ENCODE results near the gene SHMT2. TPM values are rescaled to one million over a fixed set of nuclear protein-coding genes. Genes with fewer than 3 reads are reported as not detected.
A peak's percentile ranks its signal among the peaks of the same experiment; 100 is the strongest.

The SHMT2 gene
- total and polyA plus RNA-seq, 2 of the 13 experiments (the other 11 are each of a cell fraction or from before 2014, with no cell fraction given) = 181 to 393 TPM

GRCh38 chr12:57216014-57216911, 13.2 kb upstream of the SHMT2 start, which contains the start of gene NXPH4 (continued):
- no peak for TF ChIP-seq THRA (CRISPR knock-in tag; IDR thresholded peaks at IDR 0.05; ENCODE audit: borderline replicate concordance)
- TF ChIP-seq MAZ (IDR thresholded peaks at IDR 0.05; ENCODE audit: borderline replicate concordance, low read depth, low read length) = no peak
- peak; percentile 18; the same call in 1 of the 2 replicates for TF ChIP-seq MAZ (CRISPR knock-in tag; IDR thresholded peaks at IDR 0.05; ENCODE audit: low read depth)
- TF ChIP-seq GATAD2A (CRISPR knock-in tag; IDR thresholded peaks at IDR 0.05) = no peak
- peak; percentile 94; the same call in 1 of the 2 replicates for TF ChIP-seq EZH2 (conservative IDR thresholded peaks at IDR 0.05; ENCODE audit: low read depth, low read length)

GRCh38 chr12:57216921-57217879, 12.3 kb upstream of the SHMT2 start:
- Histone ChIP-seq H3K4me1 (ENCODE audit: insufficient read depth, low read length) (peaks cover 41% of the 10 kb centered on the region), H3K9me3 (ENCODE audit: low read length) (no peaks in the 10 kb centered on the region), H3K27me3 (ENCODE audit: control insufficient read depth in 1 of 2, insufficient read depth in 2 of 2, low read length in 2 of 2) (peaks cover 19 to 70% of the 10 kb centered on the region in 2 experiments), H2AFZ (ENCODE audit: low read length) (no peak overlapping the region), H3K79me2 (ENCODE audit: insufficient read depth, low read length) (no peaks in the 10 kb centered on the region), H3K9ac (ENCODE audit: insufficient read depth, low read depth, low read length) (no peak overlapping the region), H3K36me3 (replicated peaks in 1 of 2; ENCODE audit: control insufficient read depth in 1 of 2, insufficient read depth in 2 of 2, low read length in 2 of 2) (peaks cover 2 to 4% of the 10 kb centered on the region in 2 experiments; a peak in 2 of 5 replicates), H3K4me3 (replicated peaks in 1 of 3; ENCODE audit: insufficient read depth in 1 of 3, low read depth in 2 of 3, low read length in 3 of 3) (peak overlapping the region in 2 of 3 experiments; percentile 46 to 61; a peak in 4 of 6 replicates), H3K27ac (ENCODE audit: extremely low read length, insufficient read depth, low read length) (no peak overlapping the region), H3K4me2 (ENCODE audit: low read depth, low read length) (peak overlapping the region; percentile 66), H4K20me1 (ENCODE audit: insufficient read depth, low read length) (peaks cover 9% of the 10 kb centered on the region; the same call in 1 of the 2 replicates)
- intact Hi-C loops (cut with micrococcal nuclease; ENCODE audit: unreplicated experiment) = no loop called here
- DNase-seq (ENCODE audit: low spot score) = no peak
- ChIA-PET CTCF (ENCODE audit: low intra/inter-chr PET ratio, low total read pairs) (interaction anchor here (3.2 to 9.8 kb wide), 2 partner anchors 8 to 23 kb away, joined by 8 to 308 read pairs; a partner anchor contains a TSS), POLR2A (interaction anchor here (1.6 kb wide), 1 partner anchor 13 kb away, joined by 10 read pairs; the partner anchor contains the start of gene SHMT2)
- WGBS (ENCODE audit: low lambda C conversion rate) = 11% methylated on average over 20 of the region's 63 CpGs
- FAIRE-seq = no peak
- ATAC-seq = no peak; the same call in 2 of the 3 replicates
- no TSS peak for BruUV-seq (replicated peaks)
- in situ Hi-C loops (cut with HindIII; ENCODE audit: extremely low pct_ligation_motif_present, low pct_unique_long_range_greater_than_20kb) = no loop called here
- TF ChIP-seq MTA3 (CRISPR knock-in tag; IDR thresholded peaks at IDR 0.05) (no peak), NFE2L2 (IDR thresholded peaks at IDR 0.05; ENCODE audit: low read length) (no peak), TSC22D2 (CRISPR knock-in tag; IDR thresholded peaks at IDR 0.05; ENCODE audit: borderline replicate concordance) (no peak), REPIN1 (CRISPR knock-in tag; IDR thresholded peaks at IDR 0.05; ENCODE audit: borderline replicate concordance, low read depth) (no peak), NONO (IDR thresholded peaks at IDR 0.05) (no peak), NONO (CRISPR knock-in tag; conservative IDR thresholded peaks at IDR 0.05) (no peak; the same call in 1 of the 2 replicates), EZH2 (conservative IDR thresholded peaks at IDR 0.05; ENCODE audit: low read depth, low read length) (peak; percentile 11), ZFP91 (CRISPR knock-in tag; IDR thresholded peaks at IDR 0.05; ENCODE audit: borderline replicate concordance) (peak; percentile 15; the same call in 1 of the 2 replicates), POLR2AphosphoS5 (IDR thresholded peaks at IDR 0.05; ENCODE audit: low read depth, low read length) (no peak), RFXANK (CRISPR knock-in tag; IDR thresholded peaks at IDR 0.05) (no peak), TFE3 (CRISPR knock-in tag; IDR thresholded peaks at IDR 0.05) (no peak), ZNF550 (CRISPR knock-in tag; IDR thresholded peaks at IDR 0.05; ENCODE audit: borderline replicate concordance) (no peak)

Data from HepG2 (cell line).